Transverse colon (tissue), 4 donors: ENCODE data around the gene HEATR9. TPM values are rescaled to one million over a fixed set of nuclear protein-coding genes. Genes with fewer than 3 reads are reported as not detected.
A peak's percentile ranks its signal among the peaks of the same experiment; 100 is the strongest.

ENCODE experiments used
- DNase-seq: peaks from one replicate; pipeline ENCODE4 v3.0.0-alpha.2; 2019
- H3K27ac ChIP-seq, 4 donors: fragments of 200-600 bp; sonication (generic); 2 replicates each; pipeline ENCODE4 v1.5.1; 2016 to 2018; ENCODE audit warnings: inconsistent platforms in 4 of 4
- H3K27me3 ChIP-seq: fragments of 200-600 bp; sonication (generic); 2 replicates; pipeline ENCODE4 v1.5.1; 2017; ENCODE audit warnings: inconsistent platforms
- H3K36me3 ChIP-seq, 4 donors: fragments of 200-600 bp; sonication (generic); 2 replicates each; pipeline ENCODE4 v1.5.1; 2017 to 2019; ENCODE audit warnings: inconsistent platforms in 4 of 4
- H3K4me1 ChIP-seq, 4 donors: fragments of 200-600 bp; sonication (generic); 2 replicates each; pipeline ENCODE4 v1.5.1; 2017 to 2020; ENCODE audit warnings: inconsistent platforms in 4 of 4
- H3K4me3 ChIP-seq, 4 donors: fragments of 200-600 bp; sonication (generic); 1 replicate in 1 of 4; 2 replicates in 3 of 4; pipeline versions ENCODE4 v1.5.1 to v1.6.1; 2017 to 2019; ENCODE audit warnings: inconsistent platforms in 4 of 4
- H3K9me3 ChIP-seq, 2 donors: fragments of 200-600 bp; sonication (generic); 2 replicates each; pipeline ENCODE4 v1.5.1; 2017 to 2019; ENCODE audit warnings: inconsistent platforms in 2 of 2
- EP300 ChIP-seq: sonication (generic); formaldehyde crosslinking; IDR thresholded peaks from one replicate; pipeline ENCODE4 v1.6.1; 2017; ENCODE audit warnings: antibody characterized with exemption, low read depth
- POLR2A ChIP-seq: fragments of 450-650 bp; IDR thresholded peaks from one replicate; pipeline ENCODE4 v1.6.1; 2016; ENCODE audit warnings: antibody characterized with exemption, mild to moderate bottlenecking, moderate library complexity
- POLR2AphosphoS5 ChIP-seq, 3 donors: sonication (generic); formaldehyde crosslinking; IDR thresholded peaks; one replicate each; pipeline ENCODE4 v1.6.1; 2016; ENCODE audit warnings: antibody characterized with exemption in 3 of 3
- WGBS, 2 donors: methylation state at CpG; one replicate each; pipeline ENCODE4 v1.1.5; 2018; ENCODE audit warnings: low coverage in 1 of 2; 5-methylcytosine and 5-hydroxymethylcytosine counted together
- in situ Hi-C, 4 donors: fragments of 200-750 bp; cut with MboI; loops; one replicate each; pipeline versions ENCODE4 v1.15.0 to v1.15.1; 2017; ENCODE audit warnings: low sequenced_read_pairs in 3 of 4, low pct_ligation_motif_present in 1 of 4, low pct_unique_long_range_greater_than_20kb in 1 of 4
- intact Hi-C: fragments of 100-400 bp; cut with DNase I; formaldehyde crosslinking; loops from one replicate; pipeline ENCODE4 v1.15.1; 2023; ENCODE audit warnings: low total_unique reads
- total RNA-seq, 4 donors: library from RNA; depleted of rRNA; stranded (reverse); fragments of >200 nt; gene quantifications; one replicate each; pipeline ENCODE4 v1.1.0, GENCODE V29; 2016
- TF ChIP-seq, protein P1 (sequence below), 5 experiments: fragments of 200-600 bp in 3 of 5; fragments of 450-650 bp in 2 of 5; sonication (generic) in 3 of 5; IDR thresholded peaks; 1 replicate in 2 of 5; 2 replicates in 3 of 5; pipeline ENCODE4 v1.5.1; 2016 to 2017; ENCODE audit warnings: antibody characterized with exemption in 5 of 5, inconsistent platforms in 3 of 5, mild to moderate bottlenecking in 2 of 5, moderate library complexity in 1 of 5

HEATR9 gene
- total RNA-seq, 4 donors from 2014 or later, result not detected

DNA sequence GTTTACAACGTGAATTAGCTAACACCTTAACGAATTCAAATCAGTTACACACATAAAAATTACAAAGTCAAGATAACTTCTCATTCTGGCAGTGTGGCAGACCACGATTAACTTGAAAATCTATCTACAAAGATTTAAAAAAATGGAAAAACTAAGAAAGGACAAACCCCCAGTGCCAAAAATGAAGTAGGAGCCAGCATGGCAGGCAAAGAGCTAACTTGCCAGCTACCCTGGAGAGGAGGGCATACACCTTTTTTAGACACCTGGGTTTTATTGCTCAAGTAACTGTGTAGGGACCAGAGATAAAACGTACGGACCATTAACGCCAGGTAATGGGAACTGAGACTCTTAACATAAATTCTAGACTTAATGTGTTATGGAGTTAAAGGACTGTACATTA, 56.9 kb downstream of the HEATR9 start:
- WGBS, 2 donors, result 76 to 81% methylated on average over 6 of the region's 6 CpGs
- TF ChIP-seq POLR2AphosphoS5 (IDR thresholded peaks at IDR 0.05), result no peak
- TF ChIP-seq, protein P1, sequence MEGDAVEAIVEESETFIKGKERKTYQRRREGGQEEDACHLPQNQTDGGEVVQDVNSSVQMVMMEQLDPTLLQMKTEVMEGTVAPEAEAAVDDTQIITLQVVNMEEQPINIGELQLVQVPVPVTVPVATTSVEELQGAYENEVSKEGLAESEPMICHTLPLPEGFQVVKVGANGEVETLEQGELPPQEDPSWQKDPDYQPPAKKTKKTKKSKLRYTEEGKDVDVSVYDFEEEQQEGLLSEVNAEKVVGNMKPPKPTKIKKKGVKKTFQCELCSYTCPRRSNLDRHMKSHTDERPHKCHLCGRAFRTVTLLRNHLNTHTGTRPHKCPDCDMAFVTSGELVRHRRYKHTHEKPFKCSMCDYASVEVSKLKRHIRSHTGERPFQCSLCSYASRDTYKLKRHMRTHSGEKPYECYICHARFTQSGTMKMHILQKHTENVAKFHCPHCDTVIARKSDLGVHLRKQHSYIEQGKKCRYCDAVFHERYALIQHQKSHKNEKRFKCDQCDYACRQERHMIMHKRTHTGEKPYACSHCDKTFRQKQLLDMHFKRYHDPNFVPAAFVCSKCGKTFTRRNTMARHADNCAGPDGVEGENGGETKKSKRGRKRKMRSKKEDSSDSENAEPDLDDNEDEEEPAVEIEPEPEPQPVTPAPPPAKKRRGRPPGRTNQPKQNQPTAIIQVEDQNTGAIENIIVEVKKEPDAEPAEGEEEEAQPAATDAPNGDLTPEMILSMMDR (IDR thresholded peaks at IDR 0.05), result no peak
- TF ChIP-seq POLR2A, result no peak
- no peak for TF ChIP-seq EP300
- Histone ChIP-seq H3K4me3 (no peak overlapping the region), H3K27me3 (no peaks in the 10 kb centered on the region), H3K36me3 (no peaks in the 10 kb centered on the region), H3K9me3 (no peaks in the 10 kb centered on the region), H3K27ac (no peak overlapping the region), H3K4me1 (peaks cover 10 to 64% (median 28%) of the 10 kb centered on the region in 4 donors)
- in situ Hi-C loops, result loop anchor here in 1 of 4 donors (10.0 kb wide), 1 partner anchor 47 kb away; the partner anchor contains the start of gene C17orf50
- DNase-seq, result no peak
- intact Hi-C loops, result no loop called here

DNA sequence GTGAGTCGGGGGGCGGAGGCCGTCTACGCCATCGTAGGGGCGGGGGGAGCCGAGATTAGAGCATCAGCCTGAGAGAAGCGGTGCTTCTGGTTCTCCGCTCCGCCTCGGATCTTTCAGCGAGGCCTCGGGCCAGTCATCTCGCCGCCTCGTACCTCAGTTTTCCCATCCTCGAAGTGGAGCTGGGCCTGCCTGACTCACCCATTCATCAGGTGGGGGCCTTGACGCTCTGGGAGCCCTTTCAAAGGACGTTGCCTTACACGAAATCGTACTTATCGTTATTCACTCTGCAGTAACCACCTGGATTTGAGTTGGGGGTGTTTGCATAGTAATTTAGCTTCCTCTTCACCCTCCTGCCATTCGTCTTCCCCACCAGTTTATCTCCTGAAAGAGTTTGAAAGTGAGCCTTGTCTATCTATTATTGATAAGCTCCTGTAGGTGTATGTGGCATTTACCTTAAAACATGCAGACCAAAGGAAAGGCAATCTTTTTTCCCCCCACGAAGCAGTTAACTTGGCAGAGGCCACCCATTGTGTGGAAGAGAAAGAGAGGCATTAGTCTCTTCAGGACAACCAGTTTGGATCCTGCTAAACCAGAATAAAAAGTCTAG, 58.7 kb downstream of the HEATR9 start:
- Histone ChIP-seq H3K27me3 (no peaks in the 10 kb centered on the region), H3K36me3 (no peaks in the 10 kb centered on the region), H3K4me1 (peaks cover 10 to 49% (median 25%) of the 10 kb centered on the region in 4 donors), H3K27ac (peak overlapping the region; percentile 92 to 96 (median 95)), H3K9me3 (no peaks in the 10 kb centered on the region), H3K4me3 (peak overlapping the region; percentile 69 to 82 (median 72))
- no peak for DNase-seq
- TF ChIP-seq POLR2A, result no peak
- no peak for TF ChIP-seq POLR2AphosphoS5 (IDR thresholded peaks at IDR 0.05)
- TF ChIP-seq EP300, result no peak
- TF ChIP-seq, protein P1 (IDR thresholded peaks at IDR 0.05), result no peak
- intact Hi-C loops, result no loop called here
- 0% methylated on average over 8 to 17 of the region's 24 CpGs for WGBS, 2 donors
- in situ Hi-C loops, result loop anchor here in 1 of 4 donors (10.0 kb wide), 1 partner anchor 45 kb away; the partner anchor contains the start of gene C17orf50

DNA sequence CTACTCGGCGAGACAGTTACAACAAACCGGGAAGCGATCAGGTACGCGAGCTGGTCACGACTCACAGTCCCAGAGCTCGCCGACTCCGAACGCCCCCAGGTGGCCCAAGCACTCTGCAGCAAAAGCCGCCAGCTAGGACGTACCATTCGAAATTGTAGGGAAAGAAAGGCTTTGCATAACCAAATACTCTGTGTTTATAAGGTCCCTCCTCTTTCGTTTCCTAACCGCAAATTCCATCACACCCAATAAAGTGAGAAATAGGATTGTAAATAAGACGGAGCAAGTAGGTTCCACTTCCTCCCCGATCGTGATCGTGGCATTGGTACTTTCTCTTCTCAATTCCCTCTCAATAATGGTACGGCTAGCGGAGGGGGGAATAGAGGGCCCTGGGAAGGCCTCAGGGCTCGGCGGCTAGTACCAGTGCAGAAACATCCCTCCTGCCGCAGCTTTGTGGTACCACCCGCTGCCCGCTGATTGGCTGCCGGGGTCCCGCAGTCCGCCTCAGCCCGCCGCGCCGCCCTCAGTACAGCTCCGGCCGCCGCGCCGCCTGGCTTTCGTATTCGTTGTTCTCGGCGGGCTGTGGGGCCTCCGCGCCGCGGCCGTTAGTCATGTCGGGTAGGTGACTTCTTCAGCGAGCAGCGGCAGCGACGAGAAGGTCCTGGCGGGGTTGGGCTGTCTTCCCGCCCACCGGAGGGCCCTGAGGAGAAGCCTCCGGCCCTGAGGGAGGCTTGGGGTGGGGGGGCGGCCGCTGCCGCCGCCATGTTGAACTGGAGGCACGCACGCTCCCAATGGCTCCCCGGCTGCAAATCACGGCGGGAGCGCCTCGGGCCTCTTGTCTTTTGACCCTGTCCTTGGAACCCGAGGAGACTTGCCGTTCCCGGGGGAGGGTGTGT, 59.5 kb downstream of the HEATR9 start, which contains the start of gene TAF15:
Gene TAF15 (plus strand): TSS at position 523 of the 893 bp plus-strand sequence. CDS start 86 bp downstream, at position 609.
- in situ Hi-C loops, result no loop called here
- TF ChIP-seq EP300 (no peak), POLR2AphosphoS5 (IDR thresholded peaks at IDR 0.05) (peak; percentile 98 to 99 (median 99)), POLR2A (peak; percentile 99)
- TF ChIP-seq, protein P1 (IDR thresholded peaks at IDR 0.05), result peak; percentile 67 to 85 (median 71)
- H3K4me1 ChIP-seq, result peaks cover 10 to 47% (median 28%) of the 10 kb centered on the region in 4 donors
- 0 to 1% methylated on average over 2 to 49 of the region's 71 CpGs for WGBS, 2 donors
- H3K27me3 ChIP-seq, result no peaks in the 10 kb centered on the region
- no peaks in the 10 kb centered on the region for H3K9me3 ChIP-seq
- peak; percentile 97 for DNase-seq
- H3K27ac ChIP-seq, result peak within 1 kb of the TSS; percentile 92 to 96 (median 95)
- intact Hi-C loops, result no loop called here
- no peaks in the 10 kb centered on the region for H3K36me3 ChIP-seq
- H3K4me3 ChIP-seq, result peak within 1 kb of the TSS; percentile 69 to 82 (median 72)
